Right forelimb (tissue), 1 donor: ENCODE data around the gene FAT3.

Experiments
- DNase-seq: peaks from one replicate; pipeline ENCODE4 v3.0.0-alpha.2; 2018

The FAT3 gene

GRCh38 chr11:92227959-92228935 lies 3.6 kb downstream of the FAT3 start:
- no peak for DNase-seq

GRCh38 chr11:92236856-92237255 lies 12.2 kb downstream of the FAT3 start:
- DNase-seq: no peak

GRCh38 chr11:92240916-92241315 lies 16.3 kb downstream of the FAT3 start:
- no peak for DNase-seq

GRCh38 chr11:92245700-92246271 lies 21.2 kb downstream of the FAT3 start:
- no peak for DNase-seq

GRCh38 chr11:92246630-92247029 lies 22.0 kb downstream of the FAT3 start:
- no peak for DNase-seq

- DNase-seq: no peak
Observed at GRCh38 chr11:92249156-92249753, 24.6 kb downstream of the FAT3 start.

GRCh38 chr11:92251980-92252379 lies 27.4 kb downstream of the FAT3 start:
- no peak for DNase-seq

GRCh38 chr11:92253421-92253820 lies 28.8 kb downstream of the FAT3 start:
- DNase-seq: no peak

GRCh38 chr11:92253945-92254344 lies 29.3 kb downstream of the FAT3 start:
- no peak for DNase-seq

GRCh38 chr11:92257536-92257935 lies 32.9 kb downstream of the FAT3 start:
- DNase-seq: no peak

- no peak for DNase-seq
Observed at GRCh38 chr11:92259861-92260260, 35.2 kb downstream of the FAT3 start.

GRCh38 chr11:92264350-92264749 lies 39.7 kb downstream of the FAT3 start:
- no peak for DNase-seq

- no peak for DNase-seq
Observed at GRCh38 chr11:92266806-92267205, 42.2 kb downstream of the FAT3 start.

GRCh38 chr11:92267278-92267677 lies 42.7 kb downstream of the FAT3 start:
- DNase-seq: no peak

- no peak for DNase-seq
Observed at GRCh38 chr11:92267968-92268367, 43.4 kb downstream of the FAT3 start.

- no peak for DNase-seq
Observed at GRCh38 chr11:92268546-92268945, 43.9 kb downstream of the FAT3 start.

GRCh38 chr11:92269021-92269420 lies 44.4 kb downstream of the FAT3 start:
- DNase-seq: no peak

GRCh38 chr11:92269841-92270240 lies 45.2 kb downstream of the FAT3 start:
- DNase-seq: no peak

- DNase-seq: no peak
Observed at GRCh38 chr11:92272651-92273050, 48.0 kb downstream of the FAT3 start.
